Putamen (tissue), 1 donor: ENCODE measurements around the gene TUBA1C.
A peak's percentile ranks its signal among the peaks of the same experiment; 100 is the strongest.
"Not testable (repeated sequence)": the region's sequence is repeated elsewhere in the genome, so short reads cannot be mapped to it uniquely, and the experiment has no call there.

Source experiments
- DNase-seq: peaks from one replicate; pipeline ENCODE4 v3.0.0-alpha.2; 2016; ENCODE audit warnings: low spot score

Gene TUBA1C

GRCh38 chr12:49310451-49311000 lies 45.6 kb downstream of the TUBA1C start:
- DNase-seq = not testable (repeated sequence)

DNA sequence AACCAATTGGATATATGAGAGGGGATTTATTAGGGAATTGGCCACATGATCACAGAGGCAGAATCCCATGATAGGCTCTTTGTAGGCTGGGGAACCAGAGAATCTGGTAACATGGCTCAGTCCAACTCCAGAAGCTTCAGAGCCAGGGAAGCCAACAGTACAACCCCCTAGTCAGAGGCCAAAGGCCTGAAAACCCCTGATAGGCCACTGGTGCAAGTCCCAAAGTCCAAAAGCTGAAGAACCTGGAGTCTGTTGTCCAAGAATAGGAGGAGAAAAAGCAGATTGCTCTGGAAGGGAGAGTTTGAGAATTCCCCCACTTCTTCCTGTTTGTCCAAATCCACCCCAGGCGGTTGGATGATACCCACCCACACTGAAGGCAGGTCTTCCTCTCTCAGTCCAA lies 49.9 kb downstream of the TUBA1C start:
- DNase-seq = no peak

GRCh38 chr12:49317118-49317517 lies 52.2 kb downstream of the TUBA1C start:
- DNase-seq = not testable (repeated sequence)

DNA sequence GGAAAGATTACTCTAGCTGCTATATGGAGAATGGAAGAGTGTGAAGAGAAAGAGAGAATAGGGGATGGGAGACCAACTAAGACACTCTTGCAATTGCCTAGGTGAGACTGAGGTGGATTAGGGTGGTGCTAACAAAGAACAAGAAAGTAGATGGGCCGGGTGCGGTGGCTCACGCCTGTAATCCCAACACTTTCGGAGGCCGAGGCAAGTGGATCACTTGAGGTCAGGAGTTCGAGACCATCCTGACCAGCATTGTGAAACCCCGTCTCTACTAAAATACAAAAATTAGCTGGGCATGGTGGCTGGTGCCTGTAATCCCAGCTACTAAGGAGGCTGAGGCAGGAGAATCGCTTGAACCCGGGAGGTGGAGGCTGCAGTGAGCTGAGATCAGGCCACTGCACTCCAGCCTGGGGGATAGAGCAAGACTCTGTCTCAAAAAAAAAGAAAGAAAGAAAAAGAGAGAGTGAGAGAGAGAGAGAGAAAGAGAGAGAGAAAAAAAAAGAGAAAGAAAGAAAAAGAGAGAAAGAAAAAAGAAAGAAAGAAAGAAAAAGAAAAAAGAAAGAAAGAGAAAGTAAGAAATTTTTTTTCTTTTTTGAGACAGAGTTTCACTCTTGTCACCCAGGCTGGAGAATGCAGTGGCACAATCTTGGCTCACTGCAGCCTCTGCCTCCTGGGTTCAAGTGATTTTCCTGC lies 55.7 kb downstream of the TUBA1C start:
- not testable (repeated sequence) for DNase-seq

GRCh38 chr12:49322367-49322707 lies 57.5 kb downstream of the TUBA1C start:
- DNase-seq = no peak

GRCh38 chr12:49322708-49323523 lies 58.0 kb downstream of the TUBA1C start, which contains the start of gene TROAP:
Gene TROAP (plus strand): TSS chr12:49323255. CDS start chr12:49323609, 354 bp downstream.
- peak; percentile 98 for DNase-seq

- no peak for DNase-seq
Measured at GRCh38 chr12:49323524-49324097, 58.7 kb downstream of the TUBA1C start.
